OCI-LY3 (cell line): Measurements from ENCODE around the gene NOL4L.

ENCODE experiments used
- EZH2phosphoT487 ChIP-seq: fragments of 200-600 bp; shearing (Covaris generic); IDR thresholded peaks from 2 replicates; pipeline ENCODE4 v1.6.1; 2018; ENCODE audit warnings: antibody characterized with exemption, mixed run types, low read depth
- TF ChIP-seq, protein P1 (sequence below): fragments of 200-600, 300-600 bp; sonication (generic); IDR thresholded peaks from 2 replicates; pipeline ENCODE4 v1.5.1; 2014; ENCODE audit warnings: antibody characterized with exemption, low read length, low read depth

DNA sequence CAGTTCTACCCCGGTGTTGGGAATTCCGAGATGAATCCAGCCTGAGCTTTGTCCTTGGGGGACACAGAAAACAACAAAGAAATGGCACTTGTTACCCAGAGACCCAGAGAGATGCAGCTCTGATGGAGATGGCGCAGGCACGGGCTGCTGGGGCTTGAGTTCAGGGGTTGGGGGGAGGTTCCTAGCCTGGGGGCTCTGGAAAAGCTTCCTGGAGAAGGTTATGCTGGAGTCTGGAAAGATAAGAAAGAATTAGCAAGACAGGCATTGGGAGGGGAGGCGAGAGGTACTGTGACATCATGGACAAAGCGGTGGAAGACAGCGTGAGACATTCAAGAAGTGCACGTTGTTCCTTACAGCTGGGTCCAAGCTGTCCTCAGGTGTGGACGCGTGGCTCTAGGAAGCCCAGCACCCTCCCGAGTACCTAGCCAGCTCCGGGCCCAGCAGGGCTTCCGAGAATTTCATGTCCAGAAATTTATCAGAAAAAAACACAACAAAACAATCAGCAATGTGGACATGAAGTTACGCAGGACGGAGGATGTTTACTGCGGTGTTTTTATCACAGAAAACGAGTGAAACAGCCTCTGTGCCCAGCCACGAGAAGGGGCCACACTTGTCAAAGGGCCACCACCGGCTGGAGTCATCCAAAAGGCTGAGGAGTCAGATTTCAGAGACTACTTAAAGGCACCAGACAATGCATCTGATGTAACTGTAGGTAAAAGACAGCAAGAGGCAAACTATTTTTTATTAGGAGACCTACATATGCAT lies 49.1 kb upstream of the NOL4L start:
- TF ChIP-seq, protein P1, sequence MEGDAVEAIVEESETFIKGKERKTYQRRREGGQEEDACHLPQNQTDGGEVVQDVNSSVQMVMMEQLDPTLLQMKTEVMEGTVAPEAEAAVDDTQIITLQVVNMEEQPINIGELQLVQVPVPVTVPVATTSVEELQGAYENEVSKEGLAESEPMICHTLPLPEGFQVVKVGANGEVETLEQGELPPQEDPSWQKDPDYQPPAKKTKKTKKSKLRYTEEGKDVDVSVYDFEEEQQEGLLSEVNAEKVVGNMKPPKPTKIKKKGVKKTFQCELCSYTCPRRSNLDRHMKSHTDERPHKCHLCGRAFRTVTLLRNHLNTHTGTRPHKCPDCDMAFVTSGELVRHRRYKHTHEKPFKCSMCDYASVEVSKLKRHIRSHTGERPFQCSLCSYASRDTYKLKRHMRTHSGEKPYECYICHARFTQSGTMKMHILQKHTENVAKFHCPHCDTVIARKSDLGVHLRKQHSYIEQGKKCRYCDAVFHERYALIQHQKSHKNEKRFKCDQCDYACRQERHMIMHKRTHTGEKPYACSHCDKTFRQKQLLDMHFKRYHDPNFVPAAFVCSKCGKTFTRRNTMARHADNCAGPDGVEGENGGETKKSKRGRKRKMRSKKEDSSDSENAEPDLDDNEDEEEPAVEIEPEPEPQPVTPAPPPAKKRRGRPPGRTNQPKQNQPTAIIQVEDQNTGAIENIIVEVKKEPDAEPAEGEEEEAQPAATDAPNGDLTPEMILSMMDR = no peak
- TF ChIP-seq EZH2phosphoT487 = no peak
